ES-I3 (cell line): ENCODE results near the gene KIF5B.
"Not testable (repeated sequence)": the region's sequence is repeated elsewhere in the genome, so short reads cannot be mapped to it uniquely, and the experiment has no call there.

Experiments used
- H3K36me3 ChIP-seq: 2 replicates; pipeline ENCODE4 v1.6.1; 2013; ENCODE audit warnings: mild to moderate bottlenecking, low read length, control low read depth, moderate library complexity; ENCODE audit not compliant: insufficient read depth
- H3K4me1 ChIP-seq: 2 replicates; pipeline ENCODE4 v1.6.1; 2013; ENCODE audit warnings: mild to moderate bottlenecking, control low read depth, low read length; ENCODE audit not compliant: insufficient read depth
- H3K9ac ChIP-seq: 2 replicates; pipeline ENCODE4 v1.6.1; 2013; ENCODE audit warnings: low read depth, mild to moderate bottlenecking, low read length, moderate library complexity
- H3K9me3 ChIP-seq: 2 replicates; pipeline ENCODE4 v1.6.1; 2013; ENCODE audit warnings: mild to moderate bottlenecking, low read length, moderate library complexity; ENCODE audit not compliant: control insufficient read depth, insufficient read depth

KIF5B gene

GRCh38 chr10:32056136-32057035 is at the start of gene KIF5B:
Gene KIF5B (minus strand): TSS chr10:32056425. CDS start chr10:32055973, 452 bp downstream.
- Histone ChIP-seq H3K4me1 (peaks cover 15% of the 10 kb centered on the region), H3K9ac (peak within 1 kb of the TSS; percentile 80), H3K36me3 (no peaks in the 10 kb centered on the region), H3K9me3 (no peaks in the 10 kb centered on the region)

- no peaks in the 10 kb centered on the region for H3K36me3 ChIP-seq
- no peaks in the 10 kb centered on the region for H3K9me3 ChIP-seq
- no peak overlapping the region for H3K9ac ChIP-seq
- no peaks in the 10 kb centered on the region for H3K4me1 ChIP-seq
Measured at GRCh38 chr10:32105782-32106382, 49.7 kb upstream of the KIF5B start.

- Histone ChIP-seq H3K36me3 (no peaks in the 10 kb centered on the region), H3K4me1 (no peaks in the 10 kb centered on the region), H3K9ac (no peak overlapping the region), H3K9me3 (no peaks in the 10 kb centered on the region)
Measured at GRCh38 chr10:32104622-32105509, 48.6 kb upstream of the KIF5B start.

- no peaks in the 10 kb centered on the region for H3K4me1 ChIP-seq
- H3K9ac ChIP-seq, result no peak overlapping the region
- H3K36me3 ChIP-seq, result no peaks in the 10 kb centered on the region
- H3K9me3 ChIP-seq, result no peaks in the 10 kb centered on the region
Measured at GRCh38 chr10:32104181-32104580, 48.0 kb upstream of the KIF5B start.

- no peak overlapping the region for H3K9ac ChIP-seq
- H3K36me3 ChIP-seq, result no peaks in the 10 kb centered on the region
- peaks cover 3% of the 10 kb centered on the region; the same call in 1 of the 2 replicates for H3K9me3 ChIP-seq
- H3K4me1 ChIP-seq, result no peaks in the 10 kb centered on the region
Measured at GRCh38 chr10:32103721-32104120, 47.5 kb upstream of the KIF5B start.

GRCh38 chr10:32098566-32099259 is 42.5 kb upstream of the KIF5B start:
- H3K4me1 ChIP-seq, H3K36me3 ChIP-seq, H3K9ac ChIP-seq, H3K9me3 ChIP-seq: not testable (repeated sequence)

- H3K9ac ChIP-seq, result no peak overlapping the region
- no peaks in the 10 kb centered on the region for H3K36me3 ChIP-seq
- H3K4me1 ChIP-seq, result no peaks in the 10 kb centered on the region
- H3K9me3 ChIP-seq, result peaks cover 7% of the 10 kb centered on the region
Measured at GRCh38 chr10:32095116-32095733, 39.0 kb upstream of the KIF5B start.

GRCh38 chr10:32093650-32094049 is 37.4 kb upstream of the KIF5B start:
- Histone ChIP-seq H3K36me3 (no peaks in the 10 kb centered on the region), H3K9ac (no peak overlapping the region), H3K4me1 (no peaks in the 10 kb centered on the region), H3K9me3 (peaks cover 4% of the 10 kb centered on the region; the same call in 1 of the 2 replicates)

GRCh38 chr10:32091046-32091445 is 34.8 kb upstream of the KIF5B start:
- H3K9ac ChIP-seq, result no peak overlapping the region
- H3K36me3 ChIP-seq, result no peaks in the 10 kb centered on the region
- no peaks in the 10 kb centered on the region for H3K9me3 ChIP-seq
- H3K4me1 ChIP-seq, result no peaks in the 10 kb centered on the region

DNA sequence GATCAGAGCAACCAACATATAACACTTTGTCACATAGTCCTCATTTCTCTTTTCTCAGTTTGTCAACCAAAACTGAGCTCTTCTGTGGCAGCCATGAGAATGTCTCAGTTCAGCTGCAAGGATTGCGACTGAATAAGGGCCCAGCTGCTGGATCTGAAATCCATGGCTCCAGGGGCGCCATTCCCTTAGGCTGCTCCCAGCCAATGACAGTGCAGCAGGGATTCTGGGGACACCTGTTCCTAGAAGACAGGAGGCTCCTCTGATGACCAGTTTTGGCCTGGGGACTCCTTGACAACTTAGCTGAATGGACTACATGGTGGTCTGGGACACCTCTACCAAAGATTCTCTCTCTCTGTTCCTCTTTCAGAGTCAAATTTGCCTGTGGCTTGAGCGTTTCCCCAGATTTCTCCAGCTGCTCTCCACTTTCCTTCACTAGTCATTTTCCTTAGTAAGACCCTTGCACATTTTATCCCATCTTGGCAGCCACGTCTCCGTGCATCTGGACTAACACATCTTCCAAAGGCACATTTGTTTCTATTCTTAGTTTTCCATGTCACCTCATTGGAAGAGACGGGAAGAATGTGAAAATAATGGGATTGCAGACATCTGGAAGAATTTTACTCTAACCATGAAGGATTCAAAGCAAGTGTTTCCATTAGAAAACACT is 28.1 kb upstream of the KIF5B start:
- Histone ChIP-seq H3K9me3 (no peaks in the 10 kb centered on the region), H3K9ac (no peak overlapping the region), H3K4me1 (no peaks in the 10 kb centered on the region), H3K36me3 (no peaks in the 10 kb centered on the region)

DNA sequence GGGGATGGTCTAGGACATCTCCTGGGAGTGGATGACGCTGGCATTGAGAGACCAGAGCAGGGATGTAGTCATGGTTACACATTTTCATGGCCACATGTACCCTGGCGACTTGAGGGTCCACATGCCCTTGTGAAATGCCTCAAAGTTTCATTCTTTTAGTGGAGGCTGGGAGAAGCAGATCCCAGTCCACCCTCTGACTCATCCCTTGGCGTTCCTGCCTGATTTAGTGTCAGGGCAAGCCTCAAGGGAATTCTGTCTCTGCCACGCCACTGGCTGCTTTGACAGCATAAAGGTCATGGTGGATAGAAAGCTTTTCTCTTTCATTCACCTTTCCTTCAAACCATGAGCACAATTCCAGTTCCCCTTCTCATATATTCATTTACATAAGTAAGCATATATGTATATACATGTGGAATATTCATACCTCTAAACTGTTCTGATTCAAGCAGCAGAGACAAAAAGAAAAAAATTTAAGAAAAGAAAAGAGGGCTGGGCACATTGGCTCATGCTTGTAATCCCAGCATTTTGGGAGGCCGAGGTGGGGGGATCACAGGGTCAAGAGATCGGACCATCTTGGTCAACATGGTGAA is 21.8 kb upstream of the KIF5B start:
- Histone ChIP-seq H3K36me3 (no peaks in the 10 kb centered on the region), H3K9me3 (no peaks in the 10 kb centered on the region), H3K9ac (no peak overlapping the region), H3K4me1 (peaks cover 5% of the 10 kb centered on the region; the same call in 1 of the 2 replicates)

GRCh38 chr10:32073659-32074058 is 17.4 kb upstream of the KIF5B start:
- Histone ChIP-seq H3K36me3 (no peaks in the 10 kb centered on the region), H3K9ac (no peak overlapping the region), H3K9me3 (no peaks in the 10 kb centered on the region), H3K4me1 (peaks cover 19% of the 10 kb centered on the region)

DNA sequence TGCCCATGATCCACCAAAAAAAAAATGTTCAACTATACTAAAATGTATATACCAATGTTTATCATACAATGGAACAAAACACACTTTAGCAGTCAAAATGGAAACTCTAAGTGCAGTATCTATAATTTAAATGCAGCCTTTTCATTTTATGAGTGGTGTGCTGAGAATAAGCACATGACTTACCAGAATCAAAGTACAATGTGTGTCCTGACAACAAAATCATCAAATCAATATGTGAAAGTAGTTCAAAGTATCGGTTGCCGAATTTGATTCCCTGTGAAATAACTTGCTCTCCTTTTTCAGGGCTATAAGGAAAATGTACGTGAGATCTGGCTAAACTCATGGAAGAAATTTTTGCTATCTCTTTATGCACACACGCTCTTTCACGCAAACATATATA is 16.9 kb upstream of the KIF5B start:
- Histone ChIP-seq H3K9me3 (no peaks in the 10 kb centered on the region), H3K9ac (no peak overlapping the region), H3K36me3 (no peaks in the 10 kb centered on the region), H3K4me1 (peaks cover 19% of the 10 kb centered on the region)
